Hepatic stellate cell (primary cell): Measurements from ENCODE around the gene MIOS.
"Not testable (repeated sequence)": the region's sequence is repeated elsewhere in the genome, so short reads cannot be mapped to it uniquely, and the experiment has no call there.

Experiments
- DNase-seq: peaks from one replicate; pipeline ENCODE4 v3.0.0; 2011; ENCODE audit warnings: low spot score

The MIOS gene

GRCh38 chr7:7554649-7555575 is 11.8 kb upstream of the MIOS start:
- DNase-seq, result no peak

GRCh38 chr7:7556852-7557251 is 9.8 kb upstream of the MIOS start:
- no peak for DNase-seq

- no peak for DNase-seq
Measured at GRCh38 chr7:7557252-7557651, 9.4 kb upstream of the MIOS start.

GRCh38 chr7:7561591-7561990 is 5.1 kb upstream of the MIOS start:
- DNase-seq, result not testable (repeated sequence)

- DNase-seq, result no peak
Measured at GRCh38 chr7:7562736-7563135, 3.9 kb upstream of the MIOS start.

DNA sequence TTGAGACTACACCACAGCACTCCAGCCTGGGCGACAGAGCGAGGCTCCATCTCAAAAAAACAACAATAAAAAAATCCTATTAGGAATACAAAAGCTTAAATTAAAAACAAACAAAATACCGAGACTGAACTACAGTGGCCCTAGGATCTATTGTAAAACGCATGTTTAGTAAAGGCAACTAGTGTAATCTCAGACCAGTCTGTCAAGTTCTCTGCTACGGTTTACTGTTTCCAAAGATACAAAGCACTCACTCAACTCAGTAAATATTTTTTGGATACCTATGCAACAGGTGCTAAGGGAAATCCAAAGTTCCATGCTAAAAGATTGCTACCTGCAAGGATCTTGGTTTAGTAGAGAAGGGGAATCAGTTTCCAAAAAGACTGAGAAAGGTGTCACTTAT is 3.4 kb upstream of the MIOS start:
- no peak for DNase-seq

- no peak for DNase-seq
Measured at GRCh38 chr7:7563813-7564212, 2.9 kb upstream of the MIOS start.

DNA sequence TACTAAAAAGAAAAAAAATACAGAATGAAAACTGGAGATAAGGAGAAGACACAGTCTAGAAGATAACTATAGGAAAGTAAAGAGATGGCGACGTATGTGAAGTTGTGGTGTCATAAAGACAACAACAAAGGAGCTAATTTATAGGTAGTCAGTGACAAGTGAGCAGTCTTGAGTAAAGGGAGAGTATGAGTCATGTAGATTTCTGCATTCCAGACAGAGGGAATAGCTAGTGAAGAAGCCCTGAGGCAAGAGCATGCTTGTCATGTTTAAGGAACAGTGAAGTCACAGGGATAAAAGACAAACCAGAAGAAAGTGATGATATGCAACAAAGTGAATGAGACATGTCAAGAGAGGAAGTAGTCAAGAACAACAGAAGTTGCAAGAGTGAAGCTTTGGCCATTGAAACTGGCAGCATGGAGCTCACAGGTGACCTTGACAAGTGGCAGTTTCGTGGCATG is 2.3 kb upstream of the MIOS start:
- DNase-seq, result peak; percentile 52

DNA sequence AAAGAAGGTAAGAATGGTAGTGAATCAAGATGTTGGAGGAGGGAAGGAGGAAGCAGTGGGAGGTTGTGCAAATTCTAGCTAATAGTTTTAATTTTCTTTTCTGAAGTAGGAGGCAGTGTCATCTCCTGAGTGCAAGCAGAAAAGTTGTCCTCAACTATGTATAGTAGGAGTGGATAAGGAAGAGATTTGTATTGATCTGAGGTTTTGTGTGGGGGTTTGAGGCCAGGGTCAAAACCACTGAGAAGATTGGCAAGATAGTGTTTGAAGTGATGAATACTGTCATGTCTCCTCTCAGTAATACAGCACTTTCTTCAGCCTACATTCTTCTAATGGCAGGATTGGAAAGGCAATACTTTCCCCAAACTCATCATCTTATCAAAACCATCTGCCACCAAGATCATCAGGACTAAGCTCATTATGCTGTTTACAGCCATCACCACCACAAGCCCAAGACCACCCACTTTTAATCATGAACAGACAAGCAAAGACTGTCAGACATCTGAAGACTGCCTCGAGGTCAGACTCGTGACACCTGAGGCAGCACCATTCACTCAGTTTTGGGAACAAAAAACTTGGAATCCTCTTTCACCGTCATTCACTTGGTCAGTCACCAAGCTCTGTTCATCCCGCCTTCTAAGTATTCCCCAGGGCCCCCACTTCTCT is 1.5 kb upstream of the MIOS start:
- DNase-seq, result no peak

DNA sequence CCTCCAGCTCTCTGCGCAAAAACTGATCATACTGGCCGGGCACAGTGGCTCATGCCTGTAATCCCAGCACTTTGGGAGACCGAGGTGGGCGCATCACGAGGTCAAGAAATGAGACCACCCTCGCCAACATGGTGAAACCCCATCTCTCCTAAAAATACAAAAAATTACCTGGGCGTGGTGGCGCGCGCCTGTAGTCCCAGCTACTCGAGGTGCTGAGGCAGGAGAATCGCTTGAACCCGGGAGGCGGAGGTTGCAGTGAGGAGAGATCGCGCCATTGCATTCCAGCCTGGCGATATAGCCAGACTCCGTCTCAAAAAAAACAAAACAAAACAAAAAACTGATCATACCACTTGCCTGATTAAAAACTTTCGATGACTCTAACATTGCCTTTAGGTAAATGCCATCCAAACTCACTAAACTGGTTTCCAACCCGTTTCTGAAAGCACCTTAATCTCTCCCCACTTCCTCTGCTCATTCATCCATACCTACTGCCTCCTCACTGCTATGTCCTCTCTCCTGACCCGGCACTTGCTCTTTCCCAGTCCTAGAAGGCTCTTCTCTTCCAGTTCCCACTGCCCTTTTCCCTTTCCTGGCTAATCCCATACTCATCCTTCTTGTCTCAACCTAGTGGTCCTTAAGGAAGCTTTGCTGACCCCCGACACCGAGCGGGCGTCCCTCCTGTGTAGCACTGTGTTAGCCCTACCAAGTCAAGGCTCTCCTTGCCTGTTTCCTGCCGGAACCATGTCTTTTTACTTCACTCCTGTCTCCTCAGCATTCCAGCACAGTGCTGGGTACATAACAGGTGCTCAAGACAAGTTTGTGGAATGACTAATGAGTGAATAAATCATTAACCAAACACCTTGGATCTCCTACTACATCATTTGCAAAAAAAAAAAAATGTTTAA is 686 bp upstream of the MIOS start:
- no peak for DNase-seq

GRCh38 chr7:7567898-7568531 is 1.3 kb downstream of the MIOS start:
- no peak for DNase-seq

- DNase-seq, result no peak
Measured at GRCh38 chr7:7568553-7568952, 1.9 kb downstream of the MIOS start.

GRCh38 chr7:7569081-7569527 is 2.4 kb downstream of the MIOS start:
- DNase-seq, result no peak

DNA sequence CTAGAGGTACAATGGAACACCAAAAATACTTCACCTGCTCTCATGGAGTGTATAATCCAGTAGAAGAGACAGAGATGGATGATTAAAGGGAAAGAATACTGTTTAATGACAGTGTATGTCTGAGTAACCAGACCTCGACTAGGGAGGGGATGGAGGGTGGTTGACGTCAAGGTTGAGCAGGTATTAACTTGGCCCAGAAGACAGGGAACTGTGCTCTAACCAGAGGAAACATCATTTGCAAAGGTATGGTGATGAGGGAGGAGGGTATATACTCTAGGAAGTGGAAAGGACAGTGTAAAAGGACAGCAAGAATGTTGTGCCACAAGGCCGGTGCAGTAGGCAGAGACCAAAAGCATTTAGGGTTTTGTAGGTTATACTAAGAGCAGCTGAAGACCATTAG is 2.9 kb downstream of the MIOS start:
- no peak for DNase-seq

DNA sequence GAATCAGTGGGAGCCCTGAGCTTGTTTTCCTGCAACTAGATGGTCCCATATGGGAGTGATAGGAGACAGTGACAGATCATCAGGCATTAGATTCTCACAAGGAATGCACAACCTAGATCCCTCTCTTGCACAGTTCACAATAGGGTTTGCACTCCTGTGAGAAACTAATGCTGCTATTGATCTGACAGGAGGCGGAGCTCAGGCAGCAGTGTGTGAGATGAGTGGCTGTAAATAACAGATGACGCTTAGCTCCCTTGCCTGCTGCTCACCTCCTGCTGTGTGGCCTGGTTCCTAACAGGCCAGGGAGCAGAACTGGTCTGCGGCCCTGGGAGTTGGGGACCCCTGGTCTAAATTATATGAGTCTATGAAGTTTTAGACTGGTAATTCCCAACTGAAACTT is 3.9 kb downstream of the MIOS start:
- no peak for DNase-seq

- DNase-seq, result no peak
Measured at GRCh38 chr7:7573701-7574100, 7.0 kb downstream of the MIOS start.

DNA sequence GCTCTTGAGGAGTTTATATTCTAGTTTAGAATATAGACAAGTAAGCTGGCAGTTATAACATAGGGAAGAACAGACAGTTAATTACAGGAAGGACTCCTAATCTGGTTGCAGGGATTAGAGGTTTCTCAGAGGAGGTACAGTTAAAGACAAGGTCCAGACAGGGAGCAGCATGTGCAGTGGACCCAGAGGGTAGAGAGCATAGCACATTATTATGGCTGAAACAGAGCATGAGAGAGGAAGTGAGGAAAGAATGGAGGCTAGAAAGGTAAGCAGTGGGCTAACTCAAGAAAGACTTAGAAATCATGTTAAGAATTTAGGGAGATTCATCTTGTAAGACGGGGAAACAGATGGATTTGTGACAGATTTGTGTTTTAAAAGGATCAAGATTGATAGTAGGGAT is 9.7 kb downstream of the MIOS start:
- no peak for DNase-seq

GRCh38 chr7:7577888-7578287 is 11.2 kb downstream of the MIOS start:
- DNase-seq, result no peak

- no peak for DNase-seq
Measured at GRCh38 chr7:7579638-7580037, 13.0 kb downstream of the MIOS start.

DNA sequence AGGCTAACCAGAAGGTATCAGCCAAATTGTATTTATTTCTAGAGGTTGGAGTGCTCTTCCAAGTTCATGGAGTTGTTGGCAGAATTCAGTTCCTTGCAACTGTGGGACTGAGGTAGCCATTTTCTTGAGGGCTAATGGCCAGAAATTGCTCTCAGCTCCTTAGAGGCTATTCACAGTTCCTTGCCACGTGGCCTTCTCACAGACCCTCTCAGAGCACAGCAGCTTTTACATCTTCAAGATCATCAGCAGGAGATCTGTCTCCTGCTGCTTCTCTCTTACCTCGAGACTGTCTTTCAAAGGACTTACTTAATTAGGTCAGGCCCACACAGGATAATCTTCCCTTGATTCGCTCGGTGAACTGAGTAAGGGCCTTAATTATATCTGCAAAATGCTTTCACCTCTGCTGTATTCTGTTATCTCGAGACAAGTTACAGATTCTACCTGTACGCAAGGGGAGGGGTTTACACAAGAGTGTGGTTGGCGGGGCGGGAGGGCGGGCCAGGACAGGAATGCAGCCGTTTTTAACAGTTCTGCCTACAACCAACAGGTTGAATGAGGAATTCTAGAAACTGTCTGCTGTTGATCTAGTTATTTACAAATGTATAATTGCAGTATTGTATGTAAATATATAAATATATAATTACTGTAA is 15.0 kb downstream of the MIOS start:
- no peak for DNase-seq

GRCh38 chr7:7582596-7582995 is 15.9 kb downstream of the MIOS start:
- no peak for DNase-seq
